ENCODE data around the gene NHLRC1. TPM values are rescaled to one million over a fixed set of nuclear protein-coding genes. Genes with fewer than 3 reads are reported as not detected.

Gene NHLRC1
- total and polyA plus RNA-seq, 10 donors: 0.79 to 3.4 (median 1.4) TPM

GRCh38 chr6:18148304-18149025, 26.0 kb upstream of the NHLRC1 start:
- no peak for TF ChIP-seq CTCF (IDR thresholded peaks at IDR 0.05 in 8 of 11, conservative IDR thresholded peaks at IDR 0.05 in 3 of 11)
- TF ChIP-seq POLR2AphosphoS5 (IDR thresholded peaks at IDR 0.05): no peak
- TF ChIP-seq POLR2A (IDR thresholded peaks at IDR 0.05): no peak
- Histone ChIP-seq H3K36me3 (peaks cover 0 to 68% (median 15%) of the 10 kb centered on the region in 6 donors), H3K4me1 (peaks cover 3 to 16% (median 10%) of the 10 kb centered on the region in 6 donors), H3K9me3 (no peaks in the 10 kb centered on the region), H3K27me3 (replicated peaks in 1 of 7) (no peaks in the 10 kb centered on the region), H3K4me3 (no peak overlapping the region), H3K27ac (no peak overlapping the region)
- DNase-seq: no peak
- intact Hi-C loops (cut with DNase I; ENCODE audit: low total_unique reads): no loop called here
- WGBS, 5 donors: 88 to 94% (median 90%) methylated on average over 5 of the region's 5 CpGs

GRCh38 chr6:18147616-18148015, 25.1 kb upstream of the NHLRC1 start:
- Histone ChIP-seq H3K36me3 (peaks cover 3 to 77% (median 18%) of the 10 kb centered on the region in 6 donors), H3K4me3 (no peak overlapping the region), H3K27ac (no peak overlapping the region), H3K4me1 (peaks cover 0 to 7% (median 2%) of the 10 kb centered on the region in 6 donors), H3K9me3 (no peaks in the 10 kb centered on the region), H3K27me3 (replicated peaks in 1 of 7) (no peaks in the 10 kb centered on the region)
- no peak for DNase-seq
- TF ChIP-seq POLR2A (IDR thresholded peaks at IDR 0.05) (no peak), POLR2AphosphoS5 (IDR thresholded peaks at IDR 0.05) (no peak), CTCF (IDR thresholded peaks at IDR 0.05 in 8 of 11, conservative IDR thresholded peaks at IDR 0.05 in 3 of 11) (no peak)
- 94 to 100% (median 99%) methylated on average over 2 of the region's 2 CpGs for WGBS, 5 donors
- intact Hi-C loops (cut with DNase I; ENCODE audit: low total_unique reads): no loop called here

GRCh38 chr6:18147160-18147559, 24.7 kb upstream of the NHLRC1 start:
- Histone ChIP-seq H3K36me3 (peaks cover 3 to 81% (median 22%) of the 10 kb centered on the region in 6 donors), H3K9me3 (no peaks in the 10 kb centered on the region), H3K4me1 (peaks cover 0 to 3% (median 0%) of the 10 kb centered on the region in 6 donors), H3K27ac (no peak overlapping the region), H3K27me3 (replicated peaks in 1 of 7) (no peaks in the 10 kb centered on the region), H3K4me3 (no peak overlapping the region)
- no peak for DNase-seq
- intact Hi-C loops (cut with DNase I; ENCODE audit: low total_unique reads): no loop called here
- TF ChIP-seq CTCF (IDR thresholded peaks at IDR 0.05 in 8 of 11, conservative IDR thresholded peaks at IDR 0.05 in 3 of 11): no peak
- TF ChIP-seq POLR2AphosphoS5 (IDR thresholded peaks at IDR 0.05): no peak
- no peak for TF ChIP-seq POLR2A (IDR thresholded peaks at IDR 0.05)
- WGBS, 5 donors: 80 to 94% (median 84%) methylated on average over 2 of the region's 2 CpGs

- DNase-seq: no peak
- Histone ChIP-seq H3K27me3 (replicated peaks in 1 of 7) (no peaks in the 10 kb centered on the region), H3K4me1 (no peaks in the 10 kb centered on the region), H3K4me3 (no peak overlapping the region), H3K36me3 (peaks cover 3 to 100% (median 55%) of the 10 kb centered on the region in 6 donors), H3K9me3 (no peaks in the 10 kb centered on the region), H3K27ac (no peak overlapping the region)
- intact Hi-C loops (cut with DNase I; ENCODE audit: low total_unique reads): no loop called here
- TF ChIP-seq POLR2AphosphoS5 (IDR thresholded peaks at IDR 0.05): no peak
- WGBS, 5 donors: 96 to 98% (median 97%) methylated on average over 3 of the region's 3 CpGs
These were observed 20.0 kb upstream of the NHLRC1 start for GRCh38 chr6:18142591-18142861.

Measured in spleen (tissue), 11 donors.